Heart left ventricle (tissue), 16 donors: ENCODE results near the gene ACTR1A. TPM values are rescaled to one million over a fixed set of nuclear protein-coding genes. Genes with fewer than 3 reads are reported as not detected.
"Not testable (repeated sequence)": the region's sequence is repeated elsewhere in the genome, so short reads cannot be mapped to it uniquely, and the experiment has no call there.

ENCODE experiments used
- ATAC-seq, 4 donors: fragments of 200-7000 bp; cut with Tn5 transposase; one replicate each; pipeline ENCODE4 v1.9.1; 2020 to 2022; ENCODE audit warnings: moderate library complexity in 4 of 4, mild to moderate bottlenecking in 3 of 4, moderate number of reproducible peaks in 1 of 4
- DNase-seq, 5 donors: peaks; one replicate each; pipeline ENCODE4 v3.0.0-alpha.2; 2020
- H3K27ac ChIP-seq, 12 donors: fragments of 200-600 bp; sonication (generic) in 4 of 12; one replicate each; pipeline versions ENCODE4 v1.5.0 to v1.8.0; 2016 to 2022; ENCODE audit warnings: mild to moderate bottlenecking in 2 of 12
- H3K27me3 ChIP-seq, 9 donors: fragments of 200-600 bp; sonication (generic) in 2 of 9; one replicate each; pipeline versions ENCODE4 v1.5.1 to v1.8.0; 2016 to 2022; ENCODE audit warnings: mild to moderate bottlenecking in 3 of 9
- H3K36me3 ChIP-seq, 9 donors: fragments of 200-600 bp; sonication (generic) in 2 of 9; one replicate each; pipeline versions ENCODE4 v1.5.0 to v1.8.0; 2018 to 2022; ENCODE audit warnings: mild to moderate bottlenecking in 2 of 9
- H3K4me1 ChIP-seq, 12 donors: fragments of 200-600 bp; sonication (generic) in 4 of 12; one replicate each; pipeline versions ENCODE4 v1.5.0 to v1.8.0; 2016 to 2022; ENCODE audit warnings: mild to moderate bottlenecking in 3 of 12
- H3K4me3 ChIP-seq, 12 donors: fragments of 200-600 bp; sonication (generic) in 4 of 12; one replicate each; pipeline versions ENCODE4 v1.5.0 to v1.8.0; 2017 to 2022; ENCODE audit warnings: mild to moderate bottlenecking in 9 of 12, moderate library complexity in 4 of 12
- H3K9me3 ChIP-seq, 12 donors: fragments of 200-600 bp; sonication (generic) in 4 of 12; one replicate each; pipeline versions ENCODE4 v1.5.0 to v1.8.0; 2016 to 2022; ENCODE audit warnings: mild to moderate bottlenecking in 1 of 12
- CTCF ChIP-seq, 12 donors: fragments of 200-600 bp; sonication (generic) in 4 of 12; IDR thresholded peaks; one replicate each; pipeline versions ENCODE4 v1.5.0 to v1.8.0; 2018 to 2022; ENCODE audit warnings: antibody characterized with exemption in 12 of 12, mild to moderate bottlenecking in 5 of 12
- POLR2A ChIP-seq, 2 donors: fragments of 450-650 bp; IDR thresholded peaks; one replicate each; pipeline ENCODE4 v1.6.1; 2017; ENCODE audit warnings: antibody characterized with exemption in 2 of 2, mild to moderate bottlenecking in 2 of 2, moderate library complexity in 2 of 2
- WGBS, 4 donors: extraction: QIAGEN DNeasy Blood & Tissue Kit in 2 of 4; methylation state at CpG; one replicate each; pipeline versions ENCODE4 v1.1.5 to v1.1.7; 2013 to 2018; 5-methylcytosine and 5-hydroxymethylcytosine counted together
- intact Hi-C, 10 donors: fragments of 100-400 bp; cut with DNase I; formaldehyde crosslinking; loops; one replicate each; pipeline versions ENCODE4 v1.11.1 to v1.14.2; 2022
- polyA plus RNA-seq, 2 donors: library from polyadenylated mRNA; stranded (reverse); fragments of 200-250 nt; gene quantifications; one replicate each; pipeline ENCODE4 v1.2.3, GENCODE V29; 2013
- total RNA-seq, 9 donors: library from RNA; depleted of rRNA in 2 of 9; stranded (reverse); fragments of >200 nt in 2 of 9; fragmentation: NEBNext Ultra II Directional in 3 of 9; extraction: Animal tissue kit (Norgen Biotek cat#: 25700) in 3 of 9; gene quantifications; one replicate each; pipeline versions ENCODE4 v1.1.0 to v1.2.4, GENCODE V29; 2016 to 2023
- donor health status: ischemic (EF 13 %, LVEDD 7.1; RV severe dilation, severe dysfunction).
- donor health status: healthy with polysubstance abuse.
- donor health status: DM: no; HTN: yes; CAD: no.
- donor health status: DM: no; HTN: no; CAD: no.
- donor health status: ischemic (EF 25% LVEDD 6.9; RV normal size, moderate dysfunction).
- donor health status: ischemic (EF 25% LVEDD 5.7; RV mildly dilated, moderate dysfunction).
- donor health status: healthy.
- donor health status: DM: yes; HTN: yes; CAD: no.
- donor health status: ischemic (EF 35%, LVEDD 5.7; RV mildly dilated, moderate dysfunction).
- donor health status: nonischemic (EF 11% LVEDD 7.7; RV severe dilation, severe dysfunction).
- donor health status: DM: yes; HTN: yes; CAD: no.
- donor health status: PGD.
- donor health status: ischemic (EF 29% LVEDD 5.4; RV normal size, mild dysfunction).
- donor health status: nonischemic (EF 23%, LVEDD 6.1; RV moderate dilation, normal function).

Gene ACTR1A
- total and polyA plus RNA-seq, 11 donors = 100 to 175 (median 119) TPM

- Histone ChIP-seq H3K36me3 (peaks cover 0 to 5% (median 0%) of the 10 kb centered on the region in 9 donors), H3K4me1 (peaks cover 0 to 29% (median 14%) of the 10 kb centered on the region in 12 donors), H3K27ac (peak overlapping the region in 5 of 12 donors; percentile 0 to 62 (median 22)), H3K9me3 (no peaks in the 10 kb centered on the region), H3K27me3 (no peaks in the 10 kb centered on the region), H3K4me3 (peak overlapping the region; percentile 29 to 87 (median 60))
- DNase-seq (no peak), ATAC-seq (peak in 2 of 4 donors; percentile 6 to 11)
- intact Hi-C loops = loop anchor here in 1 of 10 donors (5.0 kb wide), 1 partner anchor 39 kb away; the partner anchor contains the start of gene FBXL15
- TF ChIP-seq POLR2A (IDR thresholded peaks at IDR 0.05) (no peak), CTCF (IDR thresholded peaks at IDR 0.05) (no peak)
- 23 to 40% (median 33%) methylated on average over 8 of the region's 8 CpGs for WGBS, 4 donors
Observed at GRCh38 chr10:102460836-102461186, 41.7 kb downstream of the ACTR1A start.

GRCh38 chr10:102458656-102459055 is 43.9 kb downstream of the ACTR1A start:
- intact Hi-C loops = no loop called here
- no peak for DNase-seq
- Histone ChIP-seq H3K27ac (no peak overlapping the region), H3K36me3 (peaks cover 0 to 11% (median 0%) of the 10 kb centered on the region in 9 donors), H3K27me3 (no peaks in the 10 kb centered on the region), H3K4me1 (peaks cover 0 to 32% (median 14%) of the 10 kb centered on the region in 12 donors), H3K9me3 (no peaks in the 10 kb centered on the region), H3K4me3 (no peak overlapping the region)
- no peak for ATAC-seq
- TF ChIP-seq CTCF (IDR thresholded peaks at IDR 0.05) = no peak
- no peak for TF ChIP-seq POLR2A (IDR thresholded peaks at IDR 0.05)
- 83 to 89% (median 85%) methylated on average over 4 of the region's 4 CpGs for WGBS, 4 donors

- DNase-seq = no peak
- intact Hi-C loops = no loop called here
- Histone ChIP-seq H3K27ac (no peak overlapping the region), H3K27me3 (no peaks in the 10 kb centered on the region), H3K4me3 (no peak overlapping the region), H3K9me3 (no peaks in the 10 kb centered on the region), H3K36me3 (peaks cover 0 to 11% (median 0%) of the 10 kb centered on the region in 9 donors), H3K4me1 (peaks cover 0 to 39% (median 13%) of the 10 kb centered on the region in 12 donors)
- WGBS, 4 donors = 81 to 85% (median 83%) methylated on average over 9 of the region's 9 CpGs
- no peak for ATAC-seq
- TF ChIP-seq POLR2A (IDR thresholded peaks at IDR 0.05) = no peak
- TF ChIP-seq CTCF (IDR thresholded peaks at IDR 0.05) = no peak
Observed at GRCh38 chr10:102457591-102458150, 44.8 kb downstream of the ACTR1A start.

- H3K9me3 ChIP-seq = no peaks in the 10 kb centered on the region
- peaks cover 0 to 11% (median 0%) of the 10 kb centered on the region in 9 donors for H3K36me3 ChIP-seq
- 83 to 88% (median 85%) methylated on average over 7 of the region's 7 CpGs for WGBS, 4 donors
- H3K27ac ChIP-seq = peak overlapping the region in 1 of 12 donors; percentile 55
- ATAC-seq (peak in 1 of 4 donors; percentile 21), DNase-seq (no peak)
- peaks cover 0 to 42% (median 11%) of the 10 kb centered on the region in 12 donors for H3K4me1 ChIP-seq
- H3K27me3 ChIP-seq = no peaks in the 10 kb centered on the region
- intact Hi-C loops = no loop called here
- TF ChIP-seq CTCF (IDR thresholded peaks at IDR 0.05) = no peak
- TF ChIP-seq POLR2A (IDR thresholded peaks at IDR 0.05) = no peak
- H3K4me3 ChIP-seq = no peak overlapping the region
Observed at GRCh38 chr10:102455893-102456471, 46.5 kb downstream of the ACTR1A start.

GRCh38 chr10:102454662-102455487 is 47.6 kb downstream of the ACTR1A start:
- intact Hi-C loops, ATAC-seq, H3K9me3 ChIP-seq, H3K27me3 ChIP-seq, DNase-seq, H3K4me3 ChIP-seq: not testable (repeated sequence)
- Histone ChIP-seq H3K4me1 (peaks cover 0 to 43% (median 13%) of the 10 kb centered on the region in 12 donors), H3K36me3 (peaks cover 0 to 11% (median 0%) of the 10 kb centered on the region in 9 donors), H3K27ac (peak overlapping the region in 1 of 12 donors; percentile 91)
- 74 to 84% (median 78%) methylated on average over 13 of the region's 13 CpGs for WGBS, 4 donors
